Activated effector memory CD4-positive, alpha-beta T cell treated with anti-CD3 and anti-CD28 coated beads, Interleukin-2, amount 50 U/mL, for 16 hours (primary cell): ENCODE results near the gene PALM.

ENCODE experiments used
- DNase-seq: peaks from one replicate; pipeline ENCODE4 v3.0.0-alpha.2; 2020

PALM gene

DNA sequence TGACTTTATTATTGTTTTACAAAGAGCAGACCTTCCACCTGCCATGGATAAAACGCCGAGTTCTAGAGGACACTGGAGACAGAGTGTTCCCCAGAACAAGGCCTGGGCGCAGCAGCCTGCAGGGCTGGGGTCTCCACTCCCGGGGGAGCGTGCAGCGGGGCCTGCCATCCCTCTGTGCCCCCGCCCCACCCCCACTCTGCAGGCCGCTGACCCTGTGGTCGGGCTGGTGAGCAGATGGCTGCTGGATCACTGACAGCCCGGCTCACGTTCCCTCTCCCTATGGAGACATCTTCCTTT, 79.9 kb downstream of the PALM start:
- no peak for DNase-seq

- DNase-seq = no peak
These were observed 80.4 kb downstream of the PALM start for GRCh38 chr19:788983-789700.

GRCh38 chr19:789701-790060, 80.9 kb downstream of the PALM start:
- no peak for DNase-seq

GRCh38 chr19:791007-791566, 82.4 kb downstream of the PALM start:
- DNase-seq = no peak

DNA sequence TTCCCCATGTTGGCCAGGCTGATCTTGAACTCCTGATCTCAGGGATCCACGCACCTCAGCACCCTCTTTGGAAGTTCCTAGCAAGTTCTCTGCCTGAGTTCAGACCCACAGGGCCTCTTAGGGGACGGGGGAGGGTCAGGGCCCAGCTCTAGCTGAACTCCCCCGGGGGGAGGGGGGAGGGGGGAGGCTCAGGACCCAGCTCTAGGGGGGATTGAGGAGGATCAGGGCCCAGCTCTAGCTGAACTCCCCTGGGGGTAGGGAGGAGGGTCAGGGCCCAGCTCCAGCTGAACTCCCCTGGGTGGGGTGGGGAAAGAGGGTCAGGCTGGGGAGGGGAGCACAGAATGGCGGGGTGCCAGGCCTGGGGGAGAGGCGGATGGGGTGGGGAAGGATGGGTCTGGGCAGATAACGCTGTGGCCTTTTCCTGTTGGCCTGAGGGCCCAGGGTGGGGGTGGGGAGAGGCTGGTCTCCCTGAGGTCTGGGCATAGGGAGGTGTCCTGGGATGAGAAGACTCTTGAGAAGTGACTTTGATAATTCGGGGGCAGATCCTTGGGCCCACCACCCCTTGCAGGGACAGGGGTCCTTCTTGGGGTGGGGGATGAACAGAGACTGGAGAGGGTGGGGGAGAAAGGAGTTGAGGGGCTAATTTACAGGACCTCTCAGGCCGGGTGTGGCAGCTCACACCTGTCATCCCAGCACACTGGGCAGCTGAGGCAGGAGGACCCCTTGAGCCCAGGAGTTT, 83.0 kb downstream of the PALM start:
- DNase-seq = no peak

DNA sequence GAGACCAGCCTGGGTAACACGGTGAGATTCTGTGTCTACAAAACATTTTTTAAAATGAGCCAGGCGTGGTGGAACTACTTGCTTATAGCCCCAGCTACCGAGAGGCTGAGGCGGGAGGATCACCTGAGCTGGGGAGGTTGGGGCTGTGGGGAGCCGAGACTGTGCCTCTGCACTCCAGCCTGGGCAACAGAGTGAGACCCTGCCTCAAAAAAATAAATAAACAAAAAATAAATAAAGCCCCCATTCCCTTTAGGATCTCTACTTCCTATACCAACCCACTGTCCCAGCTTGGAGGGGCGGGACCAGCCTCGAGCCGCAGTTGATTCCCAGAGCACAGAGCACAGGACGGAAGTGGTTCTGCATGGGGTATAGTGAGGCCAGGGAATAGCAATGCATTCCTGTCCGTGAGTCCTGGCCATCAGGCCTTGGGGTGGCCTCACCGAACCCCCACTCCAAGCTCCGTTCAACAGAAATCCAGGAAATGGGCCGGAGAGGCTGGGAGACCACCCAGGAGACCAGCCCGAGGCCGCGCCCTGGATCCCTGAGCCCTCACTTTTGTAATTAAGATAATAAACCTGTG, 83.7 kb downstream of the PALM start:
- no peak for DNase-seq

DNA sequence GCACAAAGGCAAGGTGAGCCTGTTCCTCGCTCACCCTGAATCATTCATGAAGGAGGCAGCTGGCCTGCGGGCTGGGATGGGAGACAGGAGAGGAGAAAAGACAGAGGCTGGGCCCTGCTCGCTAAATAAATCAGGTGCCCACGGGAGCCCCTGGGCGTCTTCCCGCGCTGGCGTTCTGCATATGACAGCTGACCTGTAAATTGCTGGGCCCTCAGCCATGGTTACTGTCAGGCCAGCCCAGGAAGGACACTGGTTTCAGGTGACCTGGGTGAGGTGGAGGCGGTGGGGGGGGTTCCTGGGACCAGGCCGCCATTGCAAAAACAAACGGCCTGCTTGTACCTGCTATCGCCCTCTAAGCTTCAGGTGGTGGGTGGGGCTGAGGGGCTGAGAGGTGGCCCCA, 85.1 kb downstream of the PALM start:
- no peak for DNase-seq

DNA sequence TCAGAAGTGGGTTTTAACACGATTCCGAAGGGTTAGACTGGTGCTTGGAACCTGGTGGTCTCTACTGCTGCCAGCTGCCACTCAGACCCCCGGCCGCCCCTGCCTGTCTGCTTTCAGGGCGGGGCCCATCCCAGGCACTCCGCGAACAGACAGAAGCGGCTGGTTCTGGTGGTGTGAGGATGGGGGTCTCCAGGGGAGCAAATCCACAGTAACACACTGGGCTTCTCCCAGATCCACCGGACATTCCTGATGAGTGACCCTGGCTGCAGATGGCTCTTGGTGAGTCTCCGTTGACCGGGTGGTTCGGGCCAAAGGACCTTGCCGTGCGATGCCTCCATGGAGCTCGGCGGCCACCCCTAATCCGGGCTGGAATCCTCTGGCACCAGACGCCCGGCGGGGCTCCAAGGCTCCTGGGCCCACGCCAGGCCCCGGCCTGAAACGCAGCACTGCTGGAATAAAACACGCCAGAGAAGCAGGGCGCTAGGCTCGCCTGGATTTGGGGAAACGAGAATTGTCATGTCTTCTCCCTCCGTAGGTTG, 86.4 kb downstream of the PALM start:
- no peak for DNase-seq

DNA sequence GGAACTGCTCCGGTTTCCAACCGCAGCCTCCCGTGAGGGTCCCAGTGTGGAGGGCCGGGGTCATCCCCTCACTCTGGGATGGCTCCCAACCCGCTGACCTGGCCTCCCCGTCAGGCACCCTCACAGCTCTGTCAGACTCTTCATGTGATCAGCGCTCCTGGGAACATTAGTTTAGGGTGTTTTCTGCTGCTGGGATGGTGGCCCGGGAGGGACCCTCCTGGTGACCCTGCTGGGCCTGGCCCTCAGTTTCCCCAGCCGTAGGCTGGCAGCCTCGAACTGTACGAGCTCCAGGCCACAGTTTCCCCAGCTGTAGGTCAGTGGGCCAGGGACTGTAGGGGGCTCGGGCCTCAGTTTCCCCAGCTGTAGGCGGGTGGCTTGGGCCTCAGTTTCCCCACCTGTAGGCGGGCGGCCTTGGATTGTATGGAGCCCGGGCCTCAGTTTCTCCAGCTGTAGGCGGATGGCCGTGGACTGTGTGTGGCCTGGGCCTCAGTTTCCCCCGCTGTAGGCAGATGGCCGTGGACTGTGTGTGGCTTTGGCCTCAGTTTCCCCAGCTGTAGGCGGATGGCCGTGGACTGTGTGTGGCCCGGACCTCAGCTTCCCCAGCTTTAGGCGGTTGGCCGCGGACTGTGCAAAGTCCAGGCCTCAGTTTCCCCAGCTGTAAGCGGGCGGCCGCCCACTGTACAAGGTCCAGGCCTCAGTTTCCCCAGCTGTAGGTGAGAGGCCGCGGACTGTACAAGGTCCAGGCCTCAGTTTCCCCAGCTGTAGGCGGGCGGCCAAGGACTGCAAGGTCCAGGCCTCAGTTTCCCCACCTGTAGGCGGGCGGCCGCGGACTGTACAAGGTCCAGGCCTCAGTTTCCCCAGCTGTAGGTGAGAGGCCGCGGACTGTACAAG, 87.2 kb downstream of the PALM start:
- no peak for DNase-seq

DNA sequence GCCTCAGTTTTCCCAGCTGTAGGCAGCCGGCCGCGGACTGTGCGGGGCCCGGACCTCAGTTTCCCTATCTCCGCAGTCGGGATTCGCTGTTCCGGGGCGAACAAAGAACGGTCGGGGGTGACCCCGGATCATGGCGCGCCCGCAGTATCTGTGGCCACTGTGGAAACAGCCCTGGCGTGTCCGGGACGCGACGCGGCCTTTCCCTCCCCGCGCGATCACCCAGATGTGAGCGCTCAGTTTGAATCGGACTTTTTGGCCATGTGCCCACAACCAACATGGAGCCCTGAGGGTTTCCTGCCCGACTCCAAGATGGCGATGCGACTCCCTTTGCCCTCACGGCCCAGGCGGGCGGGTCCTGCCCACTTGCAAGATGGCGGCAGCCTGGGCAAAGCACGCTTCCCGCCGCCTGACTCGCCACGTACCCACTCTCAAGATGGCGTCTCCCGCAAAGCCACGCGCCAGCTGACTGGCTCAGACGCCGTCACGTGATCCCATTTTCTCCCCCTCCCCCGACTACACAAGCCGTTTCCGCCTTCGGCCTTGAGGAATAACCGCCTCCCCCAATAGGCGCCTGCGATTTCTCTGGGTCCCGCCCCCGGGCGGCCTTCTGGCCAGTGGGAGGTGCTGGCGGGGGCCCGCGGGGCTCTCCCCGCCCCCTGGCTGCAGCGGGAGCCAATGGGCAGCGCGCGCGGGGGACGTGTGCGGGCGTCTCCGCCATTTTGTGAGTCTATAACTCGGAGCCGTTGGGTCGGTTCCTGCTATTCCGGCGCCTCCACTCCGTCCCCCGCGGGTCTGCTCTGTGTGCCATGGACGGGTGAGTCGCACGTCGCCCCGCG, 88.2 kb downstream of the PALM start, which contains the start of gene PTBP1:
Gene PTBP1, plus strand, starts transcription at position 761 of the 836 bp plus-strand sequence. Its CDS starts 46 bp downstream, at position 807.
- DNase-seq = peak; percentile 100
